ENCODE results near the gene AP1G2. TPM values are rescaled to one million over a fixed set of nuclear protein-coding genes. Genes with fewer than 3 reads are reported as not detected.

The AP1G2 gene
- polyA plus RNA-seq, 1 of the 3 experiments (the other 2 are of a cell fraction), result 88.3 TPM

GRCh38 chr14:23564876-23565275 lies 2.7 kb downstream of the AP1G2 start:
- no peaks in the 10 kb centered on the region for H4K20me1 ChIP-seq (ENCODE audit: insufficient read depth)

GRCh38 chr14:23564181-23564812 lies 3.3 kb downstream of the AP1G2 start:
- 0 out of 2 replicates have a peak, but pooled peaks cover 3% of the 10 kb centered on the region for H3K79me2 ChIP-seq (ENCODE audit: insufficient read depth)
- H3K4me2 ChIP-seq, result no peak overlapping the region
- no peak overlapping the region for H3K27ac ChIP-seq (ENCODE audit: low read depth in 2 of 2, low read length in 1 of 2)
- ChIA-PET POLR2A (no interaction called here), CTCF (interaction anchor here (19.5 kb wide), 1 partner anchor 87 kb away, joined by 785 read pairs; the partner anchor contains the start of gene NGDN)
- no peaks in the 10 kb centered on the region for H3K9me2 ChIP-seq
- TF ChIP-seq MXI1 (IDR thresholded peaks at IDR 0.05; ENCODE audit: low read depth, low read length), result no peak
- TF ChIP-seq RAD21 (IDR thresholded peaks at IDR 0.05; ENCODE audit: low read length), result no peak
- TF ChIP-seq REST (IDR thresholded peaks at IDR 0.05; ENCODE audit: low read depth, low read length), result no peak
- no peak for TF ChIP-seq CTCF (IDR thresholded peaks at IDR 0.05)
- TF ChIP-seq NFIC (IDR thresholded peaks at IDR 0.05; ENCODE audit: borderline replicate concordance), result no peak
- no peak for TF ChIP-seq RCOR1 (IDR thresholded peaks at IDR 0.05; ENCODE audit: low read length)
- no peak for TF ChIP-seq GABPA (IDR thresholded peaks at IDR 0.05; ENCODE audit: low read depth)
- no peak for TF ChIP-seq FOXJ3 (CRISPR knock-in tag; IDR thresholded peaks at IDR 0.05)
- no peak for TF ChIP-seq USF2 (IDR thresholded peaks at IDR 0.05; ENCODE audit: borderline replicate concordance, low read depth, low read length)
- no peak for TF ChIP-seq FOXM1 (IDR thresholded peaks at IDR 0.05; ENCODE audit: low read depth)
- no peak overlapping the region for H3K4me3 ChIP-seq (ENCODE audit: low read depth in 2 of 2, low read length in 1 of 2)
- no peak overlapping the region for H2AFZ ChIP-seq (ENCODE audit: low read depth)
- peaks cover 11% of the 10 kb centered on the region for H3F3A ChIP-seq (replicated peaks; ENCODE audit: insufficient read depth)
- no peaks in the 10 kb centered on the region for H4K20me1 ChIP-seq (ENCODE audit: insufficient read depth)
- H3K9me3 ChIP-seq, result no peaks in the 10 kb centered on the region
- peaks cover 0 to 23% of the 10 kb centered on the region in 2 experiments; a peak in 1 of 4 replicates for H3K4me1 ChIP-seq (ENCODE audit: control insufficient read depth in 1 of 2, insufficient read depth in 2 of 2, low read depth in 1 of 2, low read length in 1 of 2)
- no peak for DNase-seq
- peaks cover 10 to 46% of the 10 kb centered on the region in 2 experiments for H3K36me3 ChIP-seq (replicated peaks in 1 of 2; ENCODE audit: control insufficient read depth in 1 of 2, insufficient read depth in 2 of 2, low read length in 1 of 2)
- 97% methylated on average over 12 of the region's 13 CpGs for WGBS (ENCODE audit: low lambda C conversion rate)
- no peak overlapping the region for H3K9ac ChIP-seq
- no peaks in the 10 kb centered on the region for H3K27me3 ChIP-seq (ENCODE audit: insufficient read depth)

More at GRCh38 chr14:23564876-23565275, 2.7 kb downstream of the AP1G2 start:
- Histone ChIP-seq H3K4me2 (no peak overlapping the region), H3K9me3 (no peaks in the 10 kb centered on the region), H3K36me3 (replicated peaks in 1 of 2; ENCODE audit: control insufficient read depth in 1 of 2, insufficient read depth in 2 of 2, low read length in 1 of 2) (peaks cover 4 to 41% of the 10 kb centered on the region in 2 experiments), H3K27ac (ENCODE audit: low read depth in 2 of 2, low read length in 1 of 2) (no peak overlapping the region), H3K4me1 (ENCODE audit: control insufficient read depth in 1 of 2, insufficient read depth in 2 of 2, low read depth in 1 of 2, low read length in 1 of 2) (peaks cover 0 to 28% of the 10 kb centered on the region in 2 experiments; a peak in 1 of 4 replicates), H3K27me3 (ENCODE audit: insufficient read depth) (no peaks in the 10 kb centered on the region), H3K79me2 (ENCODE audit: insufficient read depth) (0 out of 2 replicates have a peak, but pooled peaks cover 3% of the 10 kb centered on the region), H3K9me2 (no peaks in the 10 kb centered on the region), H3F3A (replicated peaks; ENCODE audit: insufficient read depth) (peaks cover 14% of the 10 kb centered on the region), H2AFZ (ENCODE audit: low read depth) (no peak overlapping the region), H3K9ac (no peak overlapping the region), H3K4me3 (ENCODE audit: low read depth in 2 of 2, low read length in 1 of 2) (no peak overlapping the region)
- ChIA-PET POLR2A (no interaction called here), CTCF (interaction anchor here (0.9 to 19.5 kb wide), 2 partner anchors 14 to 88 kb away, joined by 3 to 785 read pairs; partner anchors contain the start of genes JPH4 and NGDN)
- WGBS (ENCODE audit: low lambda C conversion rate), result 97% methylated on average over 5 of the region's 7 CpGs
- TF ChIP-seq TCF12 (IDR thresholded peaks at IDR 0.05) (no peak), GATA2 (CRISPR knock-in tag; IDR thresholded peaks at IDR 0.05) (no peak), PBX3 (IDR thresholded peaks at IDR 0.05) (no peak)
- DNase-seq, result no peak
